Smooth muscle cell (in vitro differentiated cells): Measurements from ENCODE around the gene SLC5A11. TPM values are rescaled to one million over a fixed set of nuclear protein-coding genes. Genes with fewer than 3 reads are reported as not detected.
"Not testable (repeated sequence)": the region's sequence is repeated elsewhere in the genome, so short reads cannot be mapped to it uniquely, and the experiment has no call there.

Experiments
- DNase-seq: peaks from one replicate; lab custom pipeline; 2025; ENCODE audit not compliant: unreplicated experiment; lab: John Stamatoyannopoulos, UW
- H2AFZ ChIP-seq: fragments of 200-600 bp; sonication (generic); 2 replicates; pipeline ENCODE4 v1.6.0; 2016; ENCODE audit warnings: antibody characterized with exemption, low read depth, mild to moderate bottlenecking
- H3F3A ChIP-seq: fragments of 200-600 bp; sonication (generic); 2 replicates; pipeline ENCODE4 v1.6.0; 2017; ENCODE audit warnings: antibody characterized with exemption, low read depth
- H3K27ac ChIP-seq: fragments of 200-600 bp; sonication (generic); 2 replicates; pipeline ENCODE4 v1.5.1; 2016; ENCODE audit warnings: low read depth, mild to moderate bottlenecking
- H3K27me3 ChIP-seq: fragments of 200-600 bp; sonication (generic); 2 replicates; pipeline ENCODE4 v1.6.1; 2016; ENCODE audit warnings: low read depth, mild to moderate bottlenecking
- H3K36me3 ChIP-seq: fragments of 200-600 bp; sonication (generic); 2 replicates; pipeline ENCODE4 v1.5.1; 2016; ENCODE audit warnings: low read depth
- H3K4me1 ChIP-seq: fragments of 200-600 bp; sonication (generic); 2 replicates; pipeline ENCODE4 v1.5.1; 2016; ENCODE audit warnings: low read depth
- H3K4me2 ChIP-seq: fragments of 200-600 bp; sonication (generic); 2 replicates; pipeline ENCODE4 v1.6.0; 2016; ENCODE audit warnings: mild to moderate bottlenecking
- H3K4me3 ChIP-seq: fragments of 200-600 bp; sonication (generic); 2 replicates; pipeline ENCODE4 v1.5.1; 2016; ENCODE audit warnings: mild to moderate bottlenecking
- H3K79me2 ChIP-seq: fragments of 200-600 bp; sonication (generic); 2 replicates; pipeline ENCODE4 v1.6.0; 2016; ENCODE audit warnings: low read depth, mild to moderate bottlenecking
- H3K9ac ChIP-seq: fragments of 200-600 bp; sonication (generic); 2 replicates; pipeline ENCODE4 v1.6.0; 2016; ENCODE audit warnings: low read depth
- H3K9me3 ChIP-seq: fragments of 200-600 bp; sonication (generic); replicated peaks from 2 replicates; pipeline ENCODE4 v1.5.1; 2016; ENCODE audit warnings: low read depth
- H4K20me1 ChIP-seq: fragments of 200-600 bp; sonication (generic); 2 replicates; pipeline ENCODE4 v1.6.0; 2016; ENCODE audit warnings: low read depth
- CTCF ChIP-seq: fragments of 200-600 bp; sonication (generic); IDR thresholded peaks from 2 replicates; pipeline ENCODE4 v1.5.1; 2017; ENCODE audit warnings: borderline replicate concordance, mild to moderate bottlenecking, antibody characterized with exemption; ENCODE audit not compliant: insufficient read depth, poor library complexity, severe bottlenecking
- WGBS: methylation state at CpG from one replicate; pipeline ENCODE4 v1.1.7; 2016; ENCODE audit warnings: low lambda C conversion rate; 5-methylcytosine and 5-hydroxymethylcytosine counted together
- polyA plus RNA-seq: library from polyadenylated mRNA; unstranded; fragments of >200 nt; fragmentation: Nextera tagmentation; extraction: Ambion mirVana; gene quantifications from 2 replicates; pipeline ENCODE4 v1.2.1, GENCODE V29; 2016
- total RNA-seq: library from RNA; depleted of rRNA; stranded (reverse); fragments of >200 nt; gene quantifications from 2 replicates; pipeline ENCODE4 v1.2.3, GENCODE V29; 2014

The SLC5A11 gene
- total and polyA plus RNA-seq, 2 experiments from 2014 or later, result not detected

DNA sequence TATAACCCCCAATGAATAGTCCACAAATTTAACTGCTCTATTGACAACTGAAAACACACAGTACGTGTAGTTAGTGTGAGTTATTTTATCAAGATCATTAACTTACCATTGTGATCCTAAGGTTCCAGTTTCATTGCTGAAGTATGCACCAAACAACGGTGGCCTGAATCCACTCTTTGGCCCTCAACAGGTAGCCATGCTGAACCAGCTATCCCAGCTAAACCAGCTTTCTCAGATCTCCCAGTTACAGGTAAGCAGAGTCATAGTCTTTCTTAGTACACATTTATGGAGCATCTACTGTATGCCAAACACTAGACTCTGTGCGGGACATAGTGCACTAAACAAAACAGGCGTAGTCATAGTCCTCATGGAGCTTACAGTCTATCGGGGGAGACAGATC, 40.3 kb upstream of the SLC5A11 start:
- H4K20me1 ChIP-seq, result no peaks in the 10 kb centered on the region
- peaks cover 5% of the 10 kb centered on the region for H3F3A ChIP-seq
- no peak for DNase-seq
- no peak overlapping the region for H3K27ac ChIP-seq
- 95% methylated on average over 5 of the region's 5 CpGs for WGBS
- H3K36me3 ChIP-seq, result peaks cover 43% of the 10 kb centered on the region
- no peak overlapping the region for H3K9ac ChIP-seq
- no peak for TF ChIP-seq CTCF
- H3K79me2 ChIP-seq, result no peaks in the 10 kb centered on the region
- no peak overlapping the region for H2AFZ ChIP-seq
- no peak overlapping the region for H3K4me3 ChIP-seq
- no peak overlapping the region for H3K4me2 ChIP-seq
- no peaks in the 10 kb centered on the region for H3K27me3 ChIP-seq
- no peaks in the 10 kb centered on the region for H3K9me3 ChIP-seq
- H3K4me1 ChIP-seq, result no peaks in the 10 kb centered on the region

GRCh38 chr16:24807301-24807700, 38.5 kb upstream of the SLC5A11 start:
- Histone ChIP-seq H2AFZ (no peak overlapping the region), H3K9me3 (no peaks in the 10 kb centered on the region), H4K20me1 (peaks cover 4% of the 10 kb centered on the region), H3K27me3 (no peaks in the 10 kb centered on the region), H3F3A (peaks cover 5% of the 10 kb centered on the region), H3K4me2 (no peak overlapping the region), H3K36me3 (peaks cover 43% of the 10 kb centered on the region), H3K79me2 (no peaks in the 10 kb centered on the region), H3K27ac (no peak overlapping the region), H3K9ac (no peak overlapping the region), H3K4me1 (no peaks in the 10 kb centered on the region), H3K4me3 (no peak overlapping the region)
- WGBS, result 90% methylated on average over 1 of the region's 1 CpG
- no peak for DNase-seq
- TF ChIP-seq CTCF, result no peak

- no peaks in the 10 kb centered on the region for H3K4me1 ChIP-seq
- no peak for TF ChIP-seq CTCF
- peaks cover 5% of the 10 kb centered on the region for H3F3A ChIP-seq
- H2AFZ ChIP-seq, result no peak overlapping the region
- H3K9ac ChIP-seq, result no peak overlapping the region
- no peak for DNase-seq
- peaks cover 6% of the 10 kb centered on the region for H4K20me1 ChIP-seq
- no peak overlapping the region for H3K27ac ChIP-seq
- no peaks in the 10 kb centered on the region for H3K9me3 ChIP-seq
- WGBS, result 83% methylated on average over 11 of the region's 11 CpGs
- peaks cover 37% of the 10 kb centered on the region for H3K36me3 ChIP-seq
- no peak overlapping the region for H3K4me3 ChIP-seq
- no peak overlapping the region for H3K4me2 ChIP-seq
- H3K27me3 ChIP-seq, result no peaks in the 10 kb centered on the region
- H3K79me2 ChIP-seq, result no peaks in the 10 kb centered on the region
Measured at GRCh38 chr16:24810951-24811843, 34.6 kb upstream of the SLC5A11 start.

DNA sequence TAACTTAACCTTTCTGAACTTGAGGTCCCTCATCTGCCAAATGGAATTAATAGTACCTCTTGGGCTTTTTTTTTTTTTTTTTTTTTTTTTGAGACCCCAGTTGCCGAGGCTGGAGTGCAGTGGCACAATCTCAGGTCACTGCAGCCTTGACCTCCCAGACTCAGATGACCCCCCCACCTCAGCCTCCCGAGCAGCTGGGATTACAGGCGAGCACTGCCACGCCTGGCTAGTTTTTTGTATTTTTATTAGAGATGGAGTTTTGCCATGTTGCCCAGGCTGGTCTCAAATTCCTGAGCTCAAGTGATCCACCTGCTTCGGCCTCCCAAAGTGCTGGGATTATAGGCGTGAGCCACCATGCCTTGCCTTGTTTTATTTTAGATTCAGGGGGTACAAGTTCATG, 33.0 kb upstream of the SLC5A11 start:
- H4K20me1 ChIP-seq, H3K27me3 ChIP-seq, H3F3A ChIP-seq, DNase-seq, H3K4me2 ChIP-seq, H3K4me3 ChIP-seq, H3K27ac ChIP-seq, H3K9me3 ChIP-seq, H2AFZ ChIP-seq, H3K9ac ChIP-seq, H3K79me2 ChIP-seq, H3K4me1 ChIP-seq: not testable (repeated sequence)
- WGBS, result 96% methylated on average over 6 of the region's 6 CpGs
- peaks cover 39% of the 10 kb centered on the region for H3K36me3 ChIP-seq
